ENCODE data around the gene MCF2L.

MCF2L gene

GRCh38 chr13:113009743-113010509, 40.9 kb downstream of the MCF2L start:
- FAIRE-seq (no peak), DNase-seq (ENCODE audit: extremely low spot score, insufficient read length, low read depth) (no peak)

DNA sequence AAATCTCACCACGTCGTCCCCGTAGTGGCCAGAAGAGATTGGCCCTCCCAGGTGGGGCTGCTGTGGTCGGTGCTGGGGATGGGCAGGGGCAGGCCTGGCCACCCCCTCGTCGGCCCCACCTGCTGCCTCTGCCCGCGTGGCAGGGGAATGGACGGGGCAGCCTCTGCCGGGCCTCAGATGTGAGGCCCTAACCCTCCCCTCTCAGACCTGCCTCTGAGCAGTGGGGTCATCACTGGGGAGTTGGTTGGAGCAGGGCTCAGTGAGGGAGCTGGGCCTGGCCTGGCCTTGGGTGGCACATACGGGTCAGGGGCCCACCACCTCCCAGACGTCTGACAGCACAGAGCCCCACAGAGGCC, 41.5 kb downstream of the MCF2L start:
- no peak for FAIRE-seq

GRCh38 chr13:113013303-113013702, 44.3 kb downstream of the MCF2L start:
- no peak for FAIRE-seq
- DNase-seq (ENCODE audit: extremely low spot score, insufficient read length, low read depth): no peak

More for the DNA sequence above, 41.5 kb downstream of the MCF2L start:
- DNase-seq (ENCODE audit: extremely low spot score, insufficient read length, low read depth): no peak

DNA sequence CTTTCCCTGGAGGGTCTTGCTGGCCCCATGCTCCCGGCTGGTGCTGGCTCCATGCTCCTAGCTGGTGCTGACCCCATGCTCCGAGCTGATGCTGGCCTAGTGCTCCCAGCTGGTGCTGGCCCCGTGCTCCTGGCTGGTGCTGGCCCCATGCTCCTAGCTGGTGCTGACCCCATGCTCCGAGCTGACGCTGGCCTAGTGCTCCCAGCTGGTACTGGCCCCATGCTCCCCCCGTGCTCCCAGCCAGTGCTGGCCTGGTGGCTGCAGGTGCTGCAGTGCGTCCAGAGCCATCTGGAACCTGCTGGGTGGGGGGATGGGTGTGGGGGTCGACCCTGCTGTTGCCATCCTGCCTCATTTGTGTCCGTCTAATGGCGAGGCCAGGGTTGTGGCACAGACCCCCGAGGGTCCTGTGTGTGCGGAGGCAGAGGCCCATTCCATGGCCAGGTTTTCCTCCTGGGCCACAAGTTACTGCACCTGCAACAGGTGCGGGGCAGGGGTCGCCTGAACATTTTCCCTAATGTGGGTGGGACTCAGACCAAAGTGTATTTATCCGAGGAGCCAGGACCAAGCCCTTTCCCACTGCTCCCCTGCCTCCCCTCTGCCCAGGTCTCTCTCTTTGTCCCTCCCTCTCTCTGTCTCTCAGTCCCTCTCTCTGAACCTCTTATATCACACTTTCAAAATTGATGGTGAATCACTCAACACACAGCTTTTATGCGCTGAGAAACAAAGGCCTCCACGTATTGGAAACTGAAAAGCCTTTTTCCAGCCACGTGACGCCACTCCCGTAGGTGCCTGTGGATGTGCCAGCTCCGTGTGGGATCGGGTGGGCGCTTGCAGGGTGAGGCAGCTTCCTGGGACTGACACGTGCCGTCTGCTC, 45.1 kb downstream of the MCF2L start:
- DNase-seq (ENCODE audit: extremely low spot score, insufficient read length, low read depth) (no peak), FAIRE-seq (no peak)

GRCh38 chr13:113014752-113015745, 46.0 kb downstream of the MCF2L start:
- no peak for DNase-seq (ENCODE audit: extremely low spot score, insufficient read length, low read depth)
- no peak for FAIRE-seq

- FAIRE-seq: no peak
Observed at GRCh38 chr13:113015826-113016525, 47.0 kb downstream of the MCF2L start.

GRCh38 chr13:113016526-113017295, 47.7 kb downstream of the MCF2L start:
- no peak for DNase-seq (ENCODE audit: extremely low spot score, insufficient read length, low read depth)
- FAIRE-seq: no peak

More at GRCh38 chr13:113015826-113016525, 47.0 kb downstream of the MCF2L start:
- no peak for DNase-seq (ENCODE audit: extremely low spot score, insufficient read length, low read depth)

DNA sequence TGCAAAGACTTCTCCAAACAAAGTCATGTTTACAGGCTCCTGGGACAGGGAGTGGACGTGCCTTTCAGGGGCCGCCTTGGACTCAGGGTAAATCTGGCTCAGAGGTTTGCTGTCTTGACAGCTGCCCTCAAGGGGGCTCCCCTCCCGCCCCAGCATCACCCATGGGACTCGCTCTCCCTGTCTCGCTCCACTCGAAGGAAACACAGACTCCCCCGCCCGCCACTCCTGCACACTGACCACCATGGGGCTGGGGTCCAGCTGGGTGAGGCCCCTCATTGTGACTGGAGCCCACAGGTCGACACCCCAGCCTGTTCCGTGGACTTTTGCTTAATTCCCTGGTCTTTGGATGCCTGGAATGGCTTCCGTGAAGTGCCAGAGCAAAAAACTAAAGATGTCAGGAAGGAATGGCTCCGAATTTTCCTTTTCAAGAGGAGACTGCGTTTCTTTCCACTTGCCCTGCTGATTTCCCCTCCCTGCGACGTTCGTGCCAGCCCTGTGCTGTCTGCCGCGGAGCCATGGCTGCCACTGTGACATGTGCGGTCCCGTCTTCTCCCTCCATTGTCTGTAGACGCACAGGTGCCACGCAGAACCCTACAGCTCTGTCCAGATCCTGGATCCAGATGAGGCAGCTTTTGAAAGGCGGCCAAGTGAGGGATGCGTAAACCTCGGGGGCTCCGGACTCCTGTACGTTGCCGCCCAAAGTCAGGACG, 48.6 kb downstream of the MCF2L start:
- FAIRE-seq (no peak), DNase-seq (ENCODE audit: extremely low spot score, insufficient read length, low read depth) (no peak)

- FAIRE-seq (no peak), DNase-seq (ENCODE audit: extremely low spot score, insufficient read length, low read depth) (no peak)
Observed at GRCh38 chr13:113018676-113019465, 49.9 kb downstream of the MCF2L start.

DNA sequence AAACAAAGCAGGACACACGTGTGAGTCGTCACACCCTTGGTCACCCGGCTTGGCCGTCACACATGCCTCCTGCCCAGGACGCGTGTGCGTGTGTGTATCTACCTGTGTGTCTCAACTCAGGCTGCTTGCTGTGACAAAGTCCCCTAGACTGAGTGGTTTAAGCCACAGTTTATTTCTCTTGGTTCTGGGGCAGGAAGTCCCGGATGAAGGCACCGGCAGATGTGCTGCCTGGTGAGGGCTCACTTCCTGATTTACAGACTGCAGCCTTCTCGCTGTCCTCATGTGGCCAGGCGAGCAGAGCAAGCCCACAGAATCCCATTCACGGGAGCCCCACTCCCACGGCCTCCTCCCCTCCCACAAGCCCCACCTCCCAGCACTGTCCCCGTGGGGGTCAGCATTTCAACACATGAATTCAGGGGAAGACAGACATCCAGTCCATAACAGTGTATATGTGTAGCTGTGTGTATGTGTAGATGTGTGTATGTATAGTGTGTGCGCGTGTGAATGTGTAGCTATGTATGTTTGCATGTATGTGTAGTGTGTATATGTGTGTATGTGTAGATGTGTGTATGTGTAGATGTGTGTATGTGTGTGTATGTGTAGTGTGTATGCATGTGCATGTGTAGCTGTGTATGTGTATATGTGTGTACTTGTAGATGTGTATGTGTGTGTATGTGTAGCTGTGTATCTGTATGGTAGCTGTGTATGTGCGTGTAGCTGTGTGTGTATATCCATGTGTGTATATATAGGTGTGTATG, 51.5 kb downstream of the MCF2L start:
- FAIRE-seq (no peak), DNase-seq (ENCODE audit: extremely low spot score, insufficient read length, low read depth) (no peak)

DNA sequence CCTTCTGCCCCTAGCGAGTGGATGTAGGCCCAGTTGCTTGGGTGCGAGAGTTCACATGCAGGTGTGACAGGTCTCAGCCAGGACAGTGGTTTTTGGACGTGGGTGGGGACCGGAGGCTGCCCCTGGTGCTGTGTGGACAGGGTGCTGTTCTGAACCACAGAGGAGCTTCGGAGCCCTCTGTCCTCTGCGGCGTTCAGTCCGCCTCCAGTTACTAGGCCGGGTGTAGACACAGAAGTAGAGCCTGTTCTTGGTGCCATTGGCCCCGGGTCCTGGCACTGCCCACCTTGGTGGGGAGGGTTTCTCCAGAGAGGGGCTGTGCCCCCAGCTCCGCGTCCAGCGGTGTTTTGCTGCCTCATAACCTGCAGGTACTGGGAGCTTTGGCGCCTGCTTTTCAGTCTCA, 52.4 kb downstream of the MCF2L start:
- DNase-seq (ENCODE audit: extremely low spot score, insufficient read length, low read depth) (no peak), FAIRE-seq (no peak)

GRCh38 chr13:113021811-113022210, 52.8 kb downstream of the MCF2L start:
- no peak for DNase-seq (ENCODE audit: extremely low spot score, insufficient read length, low read depth)
- FAIRE-seq: no peak

- no peak for FAIRE-seq
- DNase-seq (ENCODE audit: extremely low spot score, insufficient read length, low read depth): no peak
Observed at GRCh38 chr13:113022391-113022744, 53.4 kb downstream of the MCF2L start.

DNA sequence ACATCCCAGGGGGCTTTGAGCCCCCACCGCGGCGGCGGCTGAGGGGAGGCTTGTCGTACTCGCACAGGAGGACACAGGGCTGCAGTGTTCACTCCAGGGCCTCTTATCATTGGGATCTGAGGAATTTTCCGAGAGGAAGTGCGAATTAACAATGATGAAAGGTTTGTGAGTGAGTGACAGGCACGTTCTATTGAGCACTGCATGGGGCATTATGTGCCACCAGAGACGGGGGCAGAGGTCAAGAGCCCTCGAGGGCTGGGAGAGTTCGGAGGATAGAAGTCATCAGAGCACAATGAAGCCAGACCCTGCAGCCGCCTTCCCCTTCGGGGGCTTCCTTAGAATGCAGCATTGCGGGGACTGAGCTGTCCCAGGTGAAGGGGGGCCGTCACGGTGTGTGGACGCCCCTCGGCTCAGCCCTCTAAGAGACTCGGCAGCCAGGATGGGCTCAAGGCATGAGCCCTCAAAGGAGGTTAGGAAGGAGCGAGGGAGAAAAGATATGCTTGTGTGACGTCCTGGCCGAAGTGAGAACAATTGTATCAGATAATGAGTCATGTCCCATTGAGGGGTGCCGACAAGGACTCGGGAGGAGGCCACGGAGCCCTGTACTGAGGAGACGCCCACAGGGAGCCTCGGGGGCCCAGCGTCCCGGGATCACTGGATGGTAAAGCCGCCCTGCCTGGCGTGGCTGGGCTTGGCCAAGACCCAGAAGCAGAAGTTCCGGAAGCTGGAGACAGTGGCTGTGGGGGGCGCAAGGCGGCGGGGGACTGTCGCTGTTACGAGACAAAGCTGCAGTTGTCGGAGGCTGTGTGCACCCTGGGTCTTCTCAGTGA, 53.9 kb downstream of the MCF2L start:
- no peak for DNase-seq (ENCODE audit: extremely low spot score, insufficient read length, low read depth)
- FAIRE-seq: no peak

DNA sequence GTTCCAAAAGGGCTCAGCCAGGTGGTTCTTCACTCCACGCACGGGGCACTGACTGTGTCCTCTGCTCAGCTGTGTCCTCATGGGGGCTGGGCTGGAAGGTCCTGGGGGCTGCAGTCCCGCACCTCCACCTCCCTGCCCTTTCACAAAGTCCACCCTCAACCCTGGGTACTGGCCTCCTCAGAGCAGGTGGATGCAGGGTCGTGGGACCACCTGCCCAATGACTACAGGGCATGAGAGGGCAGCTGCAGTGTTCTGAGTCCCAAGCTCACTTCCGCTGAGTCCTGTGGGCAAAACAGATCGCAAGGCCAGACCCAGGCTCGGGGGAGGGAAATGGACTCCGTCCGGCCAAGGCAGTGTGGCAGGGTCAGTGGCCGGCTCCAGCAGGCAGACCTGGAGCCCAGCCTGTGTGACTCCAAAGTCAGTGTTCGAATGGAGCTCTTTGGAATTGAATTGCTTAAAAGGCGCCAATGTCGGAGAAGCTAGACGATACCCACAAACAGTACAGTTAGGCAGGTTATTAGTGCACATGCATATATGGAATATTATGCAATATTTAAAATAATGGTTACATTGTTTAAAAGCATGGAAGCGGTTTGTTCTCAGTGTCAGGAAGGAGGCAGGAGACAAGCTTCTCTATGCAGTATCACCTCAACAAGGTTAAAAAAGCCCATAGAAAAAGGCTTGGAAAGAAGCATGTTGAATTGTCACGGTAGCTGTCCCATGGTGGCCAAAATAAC, 54.8 kb downstream of the MCF2L start:
- FAIRE-seq (no peak), DNase-seq (ENCODE audit: extremely low spot score, insufficient read length, low read depth) (no peak)
